Activated CD4-positive, alpha-beta memory T cell treated with anti-CD3 and anti-CD28 coated beads, Interleukin-2, amount 10 ng/mL, durations not matched to agents 7 days and 5 days (primary cell): ENCODE measurements around the gene NCEH1. TPM values are rescaled to one million over a fixed set of nuclear protein-coding genes. Genes with fewer than 3 reads are reported as not detected.
A peak's percentile ranks its signal among the peaks of the same experiment; 100 is the strongest.

Experiments used
- CTCF ChIA-PET: fragments of 350-600 bp; sonication (Branson Sonifier 250); formaldehyde crosslinking; loops from one replicate; lab custom pipeline; 2021; ENCODE audit warnings: antibody characterized with exemption, inconsistent platforms; lab: Charles Lee
- POLR2A ChIA-PET: fragments of 350-600 bp; sonication (Branson Sonifier 250); formaldehyde crosslinking; loops from one replicate; lab custom pipeline; 2021; ENCODE audit warnings: antibody characterized with exemption; lab: Charles Lee
- DNase-seq: peaks from one replicate; pipeline ENCODE4 v3.0.0-alpha.2; 2020
- H3K27ac Mint-ChIP-seq: one replicate; pipeline ENCODE4 v1.8.0; 2021; ENCODE audit warnings: mild to moderate bottlenecking, mixed read lengths
- H3K27me3 Mint-ChIP-seq: one replicate; pipeline ENCODE4 v1.8.0; 2021; ENCODE audit warnings: mixed read lengths
- H3K36me3 Mint-ChIP-seq: one replicate; pipeline ENCODE4 v1.8.0; 2021; ENCODE audit warnings: low read depth, mixed read lengths
- H3K4me1 Mint-ChIP-seq: one replicate; pipeline ENCODE4 v1.8.0; 2021; ENCODE audit warnings: mixed read lengths
- H3K4me3 Mint-ChIP-seq: one replicate; pipeline ENCODE4 v1.8.0; 2021; ENCODE audit warnings: mild to moderate bottlenecking, mixed read lengths
- H3K9me3 Mint-ChIP-seq: one replicate; pipeline ENCODE4 v1.8.0; 2021; ENCODE audit warnings: mixed read lengths
- total RNA-seq, 2 experiments: library from RNA; stranded (reverse); gene quantifications; one replicate each; pipeline ENCODE4 v1.2.3, GENCODE V29; 2021

The NCEH1 gene
- total RNA-seq, 2 experiments from 2014 or later = 7.2 to 9.6 TPM

- CTCF ChIA-PET = interaction anchor here (0.8 to 1.2 kb wide), 3 partner anchors 9 to 22 kb away, joined by 3 read pairs; no protein-coding TSS in a partner anchor
- no peaks in the 10 kb centered on the region for H3K27me3 Mint-ChIP-seq
- no peak for DNase-seq
- peaks cover 12% of the 10 kb centered on the region for H3K4me1 Mint-ChIP-seq
- H3K9me3 Mint-ChIP-seq = peaks cover 4% of the 10 kb centered on the region
- no peak overlapping the region for H3K27ac Mint-ChIP-seq
- POLR2A ChIA-PET = no interaction called here
- H3K36me3 Mint-ChIP-seq = no peaks in the 10 kb centered on the region
- no peak overlapping the region for H3K4me3 Mint-ChIP-seq
Observed at GRCh38 chr3:172613845-172614244, 97.0 kb downstream of the NCEH1 start.

- H3K27ac Mint-ChIP-seq = no peak overlapping the region
- H3K9me3 Mint-ChIP-seq = peaks cover 4% of the 10 kb centered on the region
- H3K27me3 Mint-ChIP-seq = no peaks in the 10 kb centered on the region
- peaks cover 12% of the 10 kb centered on the region for H3K4me1 Mint-ChIP-seq
- CTCF ChIA-PET = interaction anchor here (0.6 to 1.2 kb wide), 6 partner anchors 10 to 96 kb away, joined by 3 to 8 read pairs (median 4); no protein-coding TSS in a partner anchor
- no peak overlapping the region for H3K4me3 Mint-ChIP-seq
- DNase-seq = no peak
- POLR2A ChIA-PET = no interaction called here
- H3K36me3 Mint-ChIP-seq = no peaks in the 10 kb centered on the region
Observed at GRCh38 chr3:172612871-172613678, 97.8 kb downstream of the NCEH1 start.

GRCh38 chr3:172609750-172610149 lies 101.1 kb downstream of the NCEH1 start:
- Mint-ChIP-seq H3K9me3 (peaks cover 2% of the 10 kb centered on the region), H3K4me1 (peaks cover 3% of the 10 kb centered on the region), H3K36me3 (no peaks in the 10 kb centered on the region), H3K27ac (no peak overlapping the region), H3K27me3 (no peaks in the 10 kb centered on the region), H3K4me3 (no peak overlapping the region)
- ChIA-PET POLR2A (interaction anchor here (1.8 kb wide), 1 partner anchor 15 kb away, joined by 4 read pairs; no protein-coding TSS in a partner anchor), CTCF (interaction anchor here (4.9 kb wide), 1 partner anchor 57 kb away, joined by 12 read pairs; no protein-coding TSS in a partner anchor)
- DNase-seq = no peak

- Mint-ChIP-seq H3K9me3 (peaks cover under 1% of the 10 kb centered on the region), H3K4me1 (peaks cover 3% of the 10 kb centered on the region), H3K36me3 (no peaks in the 10 kb centered on the region), H3K27me3 (no peaks in the 10 kb centered on the region), H3K27ac (no peak overlapping the region), H3K4me3 (no peak overlapping the region)
- ChIA-PET POLR2A (interaction anchor here (1.8 kb wide), 1 partner anchor 13 kb away, joined by 4 read pairs; no protein-coding TSS in a partner anchor), CTCF (interaction anchor here (0.7 to 4.9 kb wide), 5 partner anchors 12 to 79 kb away, joined by 3 to 12 read pairs (median 6); no protein-coding TSS in a partner anchor)
- DNase-seq = no peak
Observed at GRCh38 chr3:172608575-172608974, 102.3 kb downstream of the NCEH1 start.

GRCh38 chr3:172607305-172608121 lies 103.4 kb downstream of the NCEH1 start:
- POLR2A ChIA-PET = interaction anchor here (0.6 kb wide), 1 partner anchor 1178 kb away, joined by 5 read pairs; no protein-coding TSS in a partner anchor
- no peaks in the 10 kb centered on the region for H3K9me3 Mint-ChIP-seq
- H3K4me1 Mint-ChIP-seq = peaks cover 3% of the 10 kb centered on the region

DNA sequence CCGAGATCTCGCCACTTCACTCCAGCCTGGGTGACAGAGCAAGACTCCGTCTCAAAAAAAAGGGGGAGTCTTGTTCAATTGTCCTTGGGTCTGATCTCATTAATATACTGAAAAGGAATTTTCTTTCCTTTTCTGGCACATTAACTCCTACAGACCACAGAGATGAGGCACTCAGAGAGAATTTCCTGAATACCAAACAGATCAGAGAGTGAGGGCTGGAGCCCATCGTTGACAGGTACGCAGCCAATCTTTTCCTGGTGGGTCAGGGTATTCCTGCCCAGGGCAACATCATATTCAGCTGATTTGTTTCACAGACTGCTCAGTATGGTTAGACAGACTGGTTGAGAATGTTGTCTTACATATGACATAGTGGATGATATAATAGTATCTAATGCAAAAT lies 104.8 kb downstream of the NCEH1 start:
- no peak for DNase-seq
- Mint-ChIP-seq H3K27me3 (no peaks in the 10 kb centered on the region), H3K27ac (no peak overlapping the region), H3K4me1 (peaks cover 3% of the 10 kb centered on the region), H3K9me3 (no peaks in the 10 kb centered on the region), H3K36me3 (no peaks in the 10 kb centered on the region), H3K4me3 (no peak overlapping the region)
- POLR2A ChIA-PET = no interaction called here
- CTCF ChIA-PET = interaction anchor here (0.9 to 4.9 kb wide), 4 partner anchors 10 to 274 kb away, joined by 3 to 16 read pairs (median 8); no protein-coding TSS in a partner anchor

More at GRCh38 chr3:172607305-172608121, 103.4 kb downstream of the NCEH1 start:
- Mint-ChIP-seq H3K36me3 (no peaks in the 10 kb centered on the region), H3K4me3 (no peak overlapping the region), H3K27ac (no peak overlapping the region), H3K27me3 (no peaks in the 10 kb centered on the region)
- CTCF ChIA-PET = interaction anchor here (0.7 to 4.9 kb wide), 6 partner anchors 11 to 78 kb away, joined by 3 to 16 read pairs (median 6); no protein-coding TSS in a partner anchor
- DNase-seq = no peak

GRCh38 chr3:172604895-172605646 lies 105.8 kb downstream of the NCEH1 start:
- Mint-ChIP-seq H3K27me3 (no peaks in the 10 kb centered on the region), H3K9me3 (no peaks in the 10 kb centered on the region), H3K4me3 (no peak overlapping the region), H3K36me3 (no peaks in the 10 kb centered on the region), H3K27ac (no peak overlapping the region), H3K4me1 (peaks cover 3% of the 10 kb centered on the region)
- DNase-seq = no peak
- POLR2A ChIA-PET = no interaction called here
- CTCF ChIA-PET = interaction anchor here (0.9 to 4.0 kb wide), 3 partner anchors 9 to 273 kb away, joined by 3 to 16 read pairs (median 4); no protein-coding TSS in a partner anchor

- Mint-ChIP-seq H3K4me3 (no peak overlapping the region), H3K4me1 (peaks cover 8% of the 10 kb centered on the region), H3K36me3 (no peaks in the 10 kb centered on the region), H3K27ac (no peak overlapping the region), H3K27me3 (no peaks in the 10 kb centered on the region), H3K9me3 (peaks cover 2% of the 10 kb centered on the region)
- ChIA-PET POLR2A (no interaction called here), CTCF (interaction anchor here (1.1 to 2.7 kb wide), 4 partner anchors 22 to 140 kb away, joined by 3 to 14 read pairs (median 4); no protein-coding TSS in a partner anchor)
- DNase-seq = no peak
Observed at GRCh38 chr3:172601066-172601832, 109.6 kb downstream of the NCEH1 start.

GRCh38 chr3:172600644-172601065 lies 110.2 kb downstream of the NCEH1 start:
- Mint-ChIP-seq H3K27ac (no peak overlapping the region), H3K36me3 (no peaks in the 10 kb centered on the region), H3K9me3 (peaks cover 2% of the 10 kb centered on the region), H3K4me3 (no peak overlapping the region), H3K27me3 (no peaks in the 10 kb centered on the region), H3K4me1 (peaks cover 14% of the 10 kb centered on the region)
- POLR2A ChIA-PET = interaction anchor here (1.1 kb wide), 1 partner anchor 78 kb away, joined by 3 read pairs; the partner anchor contains the start of gene TNFSF10
- CTCF ChIA-PET = interaction anchor here (0.7 to 1.8 kb wide), 2 partner anchors 70 to 139 kb away, joined by 3 to 4 read pairs; no protein-coding TSS in a partner anchor
- no peak for DNase-seq

DNA sequence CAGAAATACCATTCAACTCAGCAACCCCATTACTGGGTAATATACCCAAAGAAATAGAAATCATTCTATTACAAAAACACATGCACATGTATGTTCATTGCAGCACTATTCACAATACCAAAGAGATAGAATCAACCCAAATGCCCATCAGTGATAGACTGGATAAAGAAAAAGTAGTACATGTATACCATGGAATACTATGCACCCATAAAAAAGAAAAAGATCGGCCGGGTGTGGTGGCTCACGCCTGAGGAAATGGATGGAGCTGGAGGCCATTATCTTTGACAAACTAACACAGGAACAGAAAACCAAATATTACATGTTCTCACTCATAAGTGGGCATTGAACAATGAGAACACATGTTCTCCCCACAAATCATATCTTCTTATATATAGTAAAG lies 112.0 kb downstream of the NCEH1 start:
- Mint-ChIP-seq H3K36me3 (no peaks in the 10 kb centered on the region), H3K9me3 (peaks cover 2% of the 10 kb centered on the region), H3K4me1 (peaks cover 30% of the 10 kb centered on the region), H3K4me3 (no peak overlapping the region), H3K27ac (no peak overlapping the region), H3K27me3 (no peaks in the 10 kb centered on the region)
- no peak for DNase-seq
- ChIA-PET CTCF (no interaction called here), POLR2A (no interaction called here)

- H3K27me3 Mint-ChIP-seq = no peaks in the 10 kb centered on the region
Observed at GRCh38 chr3:172596394-172596706, 114.5 kb downstream of the NCEH1 start.

More at GRCh38 chr3:172596394-172596706, 114.5 kb downstream of the NCEH1 start:
- Mint-ChIP-seq H3K9me3 (peaks cover 2% of the 10 kb centered on the region), H3K4me1 (peaks cover 54% of the 10 kb centered on the region), H3K4me3 (peak overlapping the region; percentile 72), H3K36me3 (peaks cover 8% of the 10 kb centered on the region), H3K27ac (peak overlapping the region; percentile 76)
- POLR2A ChIA-PET = interaction anchor here (1.0 to 9.0 kb wide), 7 partner anchors 35 to 109 kb away, joined by 4 to 149 read pairs (median 36); partner anchors contain the start of gene TNFSF10
- CTCF ChIA-PET = interaction anchor here (0.8 to 8.0 kb wide), 38 partner anchors 10 to 264 kb away, joined by 3 to 98 read pairs (median 6); partner anchors contain the start of gene TNFSF10
- DNase-seq = no peak
